KMS-11 (cell line): Measurements from ENCODE around the gene TMPRSS3.

Experiments
- H2AFZ ChIP-seq: fragments of 200-600 bp; sonication (generic); 2 replicates; pipeline ENCODE4 v1.6.1; 2016; ENCODE audit warnings: antibody characterized with exemption, mixed run types, low read depth
- H3K27ac ChIP-seq: fragments of 200-600 bp; sonication (generic); 2 replicates; pipeline ENCODE4 v1.6.1; 2016; ENCODE audit warnings: mild to moderate bottlenecking, mixed run types
- H3K27me3 ChIP-seq: fragments of 200-600 bp; sonication (generic); 2 replicates; pipeline ENCODE4 v1.6.1; 2017; ENCODE audit warnings: mild to moderate bottlenecking, low read depth, mixed run types, moderate library complexity; ENCODE audit not compliant: insufficient read depth
- H3K36me3 ChIP-seq: fragments of 200-600 bp; sonication (generic); 2 replicates; pipeline ENCODE4 v1.6.1; 2017; ENCODE audit warnings: mild to moderate bottlenecking, mixed run types; ENCODE audit not compliant: insufficient read depth
- H3K4me1 ChIP-seq: fragments of 200-600 bp; sonication (generic); 2 replicates; pipeline ENCODE4 v1.6.1; 2016; ENCODE audit warnings: mild to moderate bottlenecking, low read depth, mixed run types; ENCODE audit not compliant: poor library complexity, severe bottlenecking
- H3K4me2 ChIP-seq: fragments of 200-600 bp; sonication (generic); 2 replicates; pipeline ENCODE4 v1.7.0; 2016; ENCODE audit warnings: mild to moderate bottlenecking, mixed run types
- H3K4me3 ChIP-seq: fragments of 200-600 bp; sonication (generic); IDR thresholded peaks from 2 replicates; pipeline ENCODE4 v1.6.1; 2017; ENCODE audit warnings: low read depth, low read length, mixed read lengths; ENCODE audit not compliant: insufficient read depth
- H3K79me2 ChIP-seq: fragments of 200-600 bp; sonication (generic); 2 replicates; pipeline ENCODE4 v1.6.1; 2016; ENCODE audit warnings: low read depth, mixed run types; ENCODE audit not compliant: insufficient read depth
- H3K9ac ChIP-seq: fragments of 200-600 bp; sonication (generic); 2 replicates; pipeline ENCODE4 v1.6.1; 2016; ENCODE audit warnings: mild to moderate bottlenecking, mixed run types
- H4K20me1 ChIP-seq: fragments of 200-600 bp; sonication (generic); 2 replicates; pipeline ENCODE4 v1.6.1; 2016; ENCODE audit warnings: mild to moderate bottlenecking, mixed run types; ENCODE audit not compliant: insufficient read depth
- CTCF ChIP-seq: fragments of 200-600 bp; sonication (generic); conservative IDR thresholded peaks from 2 replicates; pipeline ENCODE4 v1.6.1; 2017; ENCODE audit warnings: low read depth, mild to moderate bottlenecking, antibody characterized with exemption, low read length, moderate library complexity, mixed read lengths

The TMPRSS3 gene

GRCh38 chr21:42390193-42390592, 5.7 kb downstream of the TMPRSS3 start:
- Histone ChIP-seq H3K79me2 (no peaks in the 10 kb centered on the region), H2AFZ (no peak overlapping the region), H3K27ac (no peak overlapping the region), H3K9ac (no peak overlapping the region), H3K27me3 (peaks cover 49% of the 10 kb centered on the region; the same call in 1 of the 2 replicates), H3K4me3 (no peak overlapping the region), H3K36me3 (no peaks in the 10 kb centered on the region), H4K20me1 (no peaks in the 10 kb centered on the region), H3K4me2 (no peak overlapping the region), H3K4me1 (no peaks in the 10 kb centered on the region)
- TF ChIP-seq CTCF, result no peak

- TF ChIP-seq CTCF, result no peak
- H2AFZ ChIP-seq, result no peak overlapping the region
- no peak overlapping the region for H3K4me3 ChIP-seq
- H3K4me1 ChIP-seq, result no peaks in the 10 kb centered on the region
- H4K20me1 ChIP-seq, result no peaks in the 10 kb centered on the region
- H3K27me3 ChIP-seq, result peaks cover 49% of the 10 kb centered on the region; the same call in 1 of the 2 replicates
- H3K9ac ChIP-seq, result no peak overlapping the region
- H3K36me3 ChIP-seq, result no peaks in the 10 kb centered on the region
- no peak overlapping the region for H3K27ac ChIP-seq
- no peaks in the 10 kb centered on the region for H3K79me2 ChIP-seq
- H3K4me2 ChIP-seq, result no peak overlapping the region
These were observed 6.4 kb downstream of the TMPRSS3 start for GRCh38 chr21:42389449-42389835.

GRCh38 chr21:42388740-42389448, 7.0 kb downstream of the TMPRSS3 start:
- Histone ChIP-seq H3K27ac (no peak overlapping the region), H3K27me3 (peaks cover 48% of the 10 kb centered on the region; the same call in 1 of the 2 replicates)

GRCh38 chr21:42387843-42388340, 8.0 kb downstream of the TMPRSS3 start:
- no peaks in the 10 kb centered on the region for H3K4me1 ChIP-seq
- no peaks in the 10 kb centered on the region for H4K20me1 ChIP-seq
- no peaks in the 10 kb centered on the region for H3K36me3 ChIP-seq
- peaks cover 39% of the 10 kb centered on the region; the same call in 1 of the 2 replicates for H3K27me3 ChIP-seq
- H3K79me2 ChIP-seq, result no peaks in the 10 kb centered on the region
- no peak overlapping the region for H3K4me3 ChIP-seq
- H3K9ac ChIP-seq, result no peak overlapping the region
- no peak for TF ChIP-seq CTCF
- no peak overlapping the region for H3K4me2 ChIP-seq
- H2AFZ ChIP-seq, result no peak overlapping the region
- H3K27ac ChIP-seq, result no peak overlapping the region

More at GRCh38 chr21:42388740-42389448, 7.0 kb downstream of the TMPRSS3 start:
- Histone ChIP-seq H3K36me3 (no peaks in the 10 kb centered on the region), H2AFZ (no peak overlapping the region), H3K4me2 (peak overlapping the region; percentile 5; the same call in 1 of the 2 replicates), H3K4me3 (no peak overlapping the region), H3K4me1 (no peaks in the 10 kb centered on the region), H4K20me1 (no peaks in the 10 kb centered on the region), H3K79me2 (no peaks in the 10 kb centered on the region), H3K9ac (no peak overlapping the region)
- TF ChIP-seq CTCF, result no peak
